Cardiac muscle cell (in vitro differentiated cells and primary cell): Measurements from ENCODE around the gene GATA2. TPM values are rescaled to one million over a fixed set of nuclear protein-coding genes. Genes with fewer than 3 reads are reported as not detected.

ENCODE experiments used
- DNase-seq, 2 donors: peaks; one replicate each; pipeline versions ENCODE4 v3.0.0 to v3.0.0-alpha.2; 2010 to 2017; ENCODE audit warnings: low read depth in 1 of 2, low spot score in 1 of 2
- H3K27ac ChIP-seq: fragments of 200-600 bp; sonication (generic); 2 replicates; pipeline ENCODE4 v1.5.1; 2016
- H3K27me3 ChIP-seq: fragments of 200-600 bp; sonication (generic); 2 replicates; pipeline ENCODE4 v1.6.0; 2016; ENCODE audit warnings: control low read depth
- H3K36me3 ChIP-seq: fragments of 200-600 bp; sonication (generic); 2 replicates; pipeline ENCODE4 v1.5.1; 2016; ENCODE audit warnings: control low read depth
- H3K4me1 ChIP-seq: fragments of 200-600 bp; sonication (generic); 2 replicates; pipeline ENCODE4 v1.8.1; 2017; ENCODE audit warnings: low read depth, mild to moderate bottlenecking, mixed run types
- H3K4me3 ChIP-seq: fragments of 200-600 bp; sonication (generic); 2 replicates; pipeline ENCODE4 v1.5.1; 2016; ENCODE audit warnings: mild to moderate bottlenecking
- H3K9me3 ChIP-seq: fragments of 200-600 bp; sonication (generic); 2 replicates; pipeline ENCODE4 v1.5.1; 2017; ENCODE audit warnings: low read depth, mild to moderate bottlenecking, control low read depth
- polyA plus RNA-seq: library from polyadenylated mRNA; unstranded; fragments of >200 nt; fragmentation: Nextera tagmentation; extraction: Ambion mirVana; gene quantifications from 2 replicates; pipeline ENCODE4 v1.2.1, GENCODE V29; 2016
- total RNA-seq: library from RNA; depleted of rRNA; stranded (reverse); fragments of >200 nt; gene quantifications from 2 replicates; pipeline ENCODE4 v1.2.3, GENCODE V29; 2016
- TF ChIP-seq, protein P1 (sequence below): IDR thresholded peaks from 2 replicates; pipeline ENCODE4 v1.5.1; 2012; ENCODE audit warnings: low read depth, mild to moderate bottlenecking, low read length

The GATA2 gene
- total and polyA plus RNA-seq, 2 experiments from 2014 or later, result 15.2 to 18.3 TPM

DNA sequence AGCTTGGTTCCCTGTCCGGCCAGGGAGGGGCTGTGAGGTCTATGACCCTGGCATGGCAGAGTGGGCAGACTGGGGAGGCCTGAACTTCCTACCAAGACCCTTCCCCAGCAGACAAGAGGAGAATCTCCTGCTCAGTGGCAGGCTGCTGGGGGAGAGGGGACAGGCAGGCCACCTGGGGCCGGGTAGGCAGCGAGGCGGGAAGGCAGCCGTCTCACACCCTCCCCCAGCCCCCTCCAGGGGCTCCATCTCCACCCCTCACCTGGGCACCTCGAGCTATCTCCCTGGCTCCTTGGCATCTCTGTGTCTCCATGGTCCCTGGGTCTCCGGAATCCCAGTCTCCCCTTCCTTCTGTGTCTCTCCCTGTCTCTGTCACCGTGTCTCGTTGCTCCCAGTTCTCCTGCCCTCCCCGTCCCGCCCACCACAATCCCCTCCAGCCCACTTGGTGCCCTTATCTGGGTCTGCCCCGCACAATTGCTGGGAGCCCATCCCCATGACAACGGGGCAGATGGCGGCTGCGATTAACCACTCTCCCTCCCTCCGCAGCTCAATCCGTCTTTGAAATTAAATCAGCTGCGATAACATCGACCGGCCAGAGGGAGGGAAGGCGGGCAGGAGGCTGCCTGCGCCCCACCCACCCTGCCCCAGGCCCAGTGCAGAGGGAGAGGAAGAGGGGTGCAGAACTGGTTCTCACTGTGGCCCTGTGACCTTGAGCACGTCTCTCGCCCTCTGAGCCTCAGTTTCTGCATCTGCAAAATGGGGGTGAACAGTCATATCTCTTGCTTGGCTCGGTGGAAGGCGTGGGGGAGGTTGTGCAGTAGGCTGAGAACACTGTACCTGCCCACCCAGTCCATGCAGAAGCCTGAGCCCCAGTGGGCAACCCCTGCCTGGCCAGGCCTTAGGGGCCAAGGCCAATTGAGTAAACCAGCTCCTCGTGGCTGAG lies 36.0 kb downstream of the GATA2 start:
- TF ChIP-seq, protein P1, sequence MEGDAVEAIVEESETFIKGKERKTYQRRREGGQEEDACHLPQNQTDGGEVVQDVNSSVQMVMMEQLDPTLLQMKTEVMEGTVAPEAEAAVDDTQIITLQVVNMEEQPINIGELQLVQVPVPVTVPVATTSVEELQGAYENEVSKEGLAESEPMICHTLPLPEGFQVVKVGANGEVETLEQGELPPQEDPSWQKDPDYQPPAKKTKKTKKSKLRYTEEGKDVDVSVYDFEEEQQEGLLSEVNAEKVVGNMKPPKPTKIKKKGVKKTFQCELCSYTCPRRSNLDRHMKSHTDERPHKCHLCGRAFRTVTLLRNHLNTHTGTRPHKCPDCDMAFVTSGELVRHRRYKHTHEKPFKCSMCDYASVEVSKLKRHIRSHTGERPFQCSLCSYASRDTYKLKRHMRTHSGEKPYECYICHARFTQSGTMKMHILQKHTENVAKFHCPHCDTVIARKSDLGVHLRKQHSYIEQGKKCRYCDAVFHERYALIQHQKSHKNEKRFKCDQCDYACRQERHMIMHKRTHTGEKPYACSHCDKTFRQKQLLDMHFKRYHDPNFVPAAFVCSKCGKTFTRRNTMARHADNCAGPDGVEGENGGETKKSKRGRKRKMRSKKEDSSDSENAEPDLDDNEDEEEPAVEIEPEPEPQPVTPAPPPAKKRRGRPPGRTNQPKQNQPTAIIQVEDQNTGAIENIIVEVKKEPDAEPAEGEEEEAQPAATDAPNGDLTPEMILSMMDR, result no peak
- no peak for DNase-seq
- no peak overlapping the region for H3K27ac ChIP-seq
- H3K27me3 ChIP-seq, result peaks cover 7% of the 10 kb centered on the region
- H3K9me3 ChIP-seq, result no peaks in the 10 kb centered on the region
- H3K4me3 ChIP-seq, result no peak overlapping the region
- H3K36me3 ChIP-seq, result no peaks in the 10 kb centered on the region
- H3K4me1 ChIP-seq, result no peaks in the 10 kb centered on the region

DNA sequence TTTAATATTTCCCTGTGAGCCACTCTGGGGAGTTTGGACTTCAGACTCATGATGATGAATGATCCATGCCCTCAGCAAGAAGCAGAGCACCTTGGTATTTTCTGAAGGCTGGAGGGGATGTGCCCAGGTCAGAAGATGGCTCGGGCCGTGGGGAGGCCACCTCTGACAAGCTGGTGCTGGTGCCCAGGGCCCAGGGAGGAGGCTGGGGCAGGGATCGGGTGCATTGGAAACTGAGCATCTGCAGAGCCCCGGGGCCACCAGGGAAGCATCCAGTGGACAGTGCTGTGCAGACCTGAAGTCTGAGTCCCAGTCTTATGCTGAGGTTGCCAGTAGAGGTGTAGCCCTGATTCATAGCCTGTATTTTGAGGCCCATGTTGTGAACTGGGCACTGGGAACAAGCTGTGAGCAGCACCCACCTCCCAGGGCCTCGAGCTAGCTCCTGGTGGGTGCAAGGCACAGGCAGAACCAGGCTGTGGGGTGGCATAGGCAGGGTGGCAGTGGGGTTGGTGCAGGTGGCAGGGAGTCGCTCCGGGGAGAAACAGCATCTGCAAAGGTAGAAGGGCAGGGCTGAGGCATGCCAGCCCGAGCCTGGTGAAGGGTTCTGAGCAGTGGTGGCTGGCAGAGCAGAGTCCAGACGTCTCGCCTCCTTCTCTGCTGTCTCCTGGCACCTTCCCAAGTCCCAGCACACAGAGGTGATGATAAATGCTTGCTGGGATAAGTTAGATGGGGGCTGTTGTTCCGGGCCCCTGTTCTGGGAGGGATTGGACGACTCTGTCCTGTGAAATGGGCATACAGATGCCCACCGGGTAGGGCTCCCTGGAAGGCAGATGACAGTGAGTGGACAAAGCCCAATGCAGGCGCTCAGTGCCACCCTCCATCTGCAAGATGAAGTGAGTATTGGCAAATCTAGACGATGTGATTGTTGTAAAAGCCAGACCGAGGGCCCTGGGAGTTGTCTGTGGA lies 36.9 kb downstream of the GATA2 start:
- H3K4me1 ChIP-seq, result no peaks in the 10 kb centered on the region
- H3K27me3 ChIP-seq, result peaks cover 7% of the 10 kb centered on the region
- DNase-seq, result no peak
- H3K9me3 ChIP-seq, result no peaks in the 10 kb centered on the region
- H3K4me3 ChIP-seq, result no peak overlapping the region
- TF ChIP-seq, protein P1, result no peak
- H3K36me3 ChIP-seq, result no peaks in the 10 kb centered on the region
- H3K27ac ChIP-seq, result no peak overlapping the region

DNA sequence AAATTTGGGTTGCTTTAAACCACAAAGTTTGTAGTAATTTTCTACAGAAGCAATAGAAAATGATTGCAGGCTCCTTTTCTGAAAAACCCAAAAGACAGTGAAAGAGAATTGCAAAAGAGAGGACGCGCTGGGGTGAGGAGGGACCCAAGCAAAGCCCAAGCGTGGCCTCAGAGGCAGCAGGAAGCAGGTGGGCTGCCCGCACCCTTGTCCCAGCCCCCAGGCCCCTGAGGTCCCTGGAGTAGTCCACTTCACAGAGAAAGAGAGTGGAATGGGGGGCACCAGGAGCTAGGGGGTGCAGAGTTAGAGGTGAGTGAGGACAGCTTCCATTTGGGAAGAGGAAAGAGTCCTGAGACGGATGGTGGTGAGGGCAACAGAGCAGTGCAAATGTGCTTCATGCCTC lies 37.9 kb downstream of the GATA2 start:
- H3K9me3 ChIP-seq, result no peaks in the 10 kb centered on the region
- no peak overlapping the region for H3K27ac ChIP-seq
- DNase-seq, result no peak
- H3K4me1 ChIP-seq, result no peaks in the 10 kb centered on the region
- H3K27me3 ChIP-seq, result peaks cover 10% of the 10 kb centered on the region
- no peak overlapping the region for H3K4me3 ChIP-seq
- TF ChIP-seq, protein P1, result no peak
- no peaks in the 10 kb centered on the region for H3K36me3 ChIP-seq

DNA sequence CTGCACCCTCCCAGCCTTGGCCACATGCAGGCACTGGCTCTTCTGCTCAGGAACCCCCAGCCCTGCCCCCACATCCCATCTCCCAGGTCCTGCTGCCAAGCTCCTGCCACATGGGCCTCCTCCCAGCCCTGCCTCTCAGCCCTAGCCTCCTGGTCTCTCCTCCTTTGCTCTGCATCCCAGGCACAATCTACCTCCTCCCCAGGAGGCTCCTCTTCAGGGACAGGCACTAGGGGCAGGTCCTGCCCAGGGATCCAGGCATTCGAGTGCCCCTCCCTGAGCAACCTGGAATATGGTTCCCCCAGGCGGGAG lies 38.7 kb downstream of the GATA2 start:
- Histone ChIP-seq H3K9me3 (no peaks in the 10 kb centered on the region), H3K27ac (no peak overlapping the region), H3K27me3 (peaks cover 13% of the 10 kb centered on the region), H3K4me3 (no peak overlapping the region), H3K36me3 (no peaks in the 10 kb centered on the region), H3K4me1 (no peaks in the 10 kb centered on the region)
- no peak for DNase-seq
- TF ChIP-seq, protein P1, result no peak

DNA sequence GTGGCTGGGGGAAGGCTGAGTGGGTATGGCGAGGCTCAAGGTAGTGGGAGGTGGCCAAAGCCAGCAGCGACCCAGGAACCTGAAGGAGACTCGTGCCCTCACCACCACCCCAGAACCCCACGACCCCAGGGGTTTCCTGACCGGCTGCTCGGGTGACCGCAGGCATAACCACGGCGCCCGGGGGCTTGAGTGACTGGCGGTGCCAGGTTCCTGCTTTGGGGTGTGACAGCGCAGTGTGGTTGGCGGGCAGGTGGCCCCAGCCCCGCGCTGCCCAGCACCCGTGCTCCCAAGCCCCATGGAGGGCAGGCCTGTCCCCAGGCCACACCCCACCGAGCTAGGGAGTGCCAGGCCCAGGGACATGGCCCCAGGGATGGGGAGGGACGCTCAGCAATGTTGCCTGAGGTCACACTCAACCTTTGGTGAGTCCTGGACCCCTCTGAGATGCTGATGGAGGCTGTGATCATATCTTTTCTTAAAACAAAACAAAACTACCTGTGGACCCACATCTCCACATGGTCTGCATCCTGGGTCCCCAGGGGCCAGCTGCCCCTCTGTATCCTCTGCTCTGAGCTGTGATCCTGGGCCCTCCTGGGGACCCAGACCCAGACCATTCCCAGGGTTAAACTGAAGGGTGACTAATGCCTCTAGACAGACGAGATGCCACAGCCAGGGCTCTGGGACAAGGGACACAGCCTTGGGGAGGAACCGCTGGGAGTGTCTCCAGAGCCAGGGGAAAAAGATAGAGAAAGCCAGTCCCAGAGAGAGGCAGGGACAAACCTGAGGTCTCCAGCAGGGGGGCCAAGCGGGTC lies 39.3 kb downstream of the GATA2 start:
- peaks cover 13% of the 10 kb centered on the region for H3K27me3 ChIP-seq
- no peaks in the 10 kb centered on the region for H3K36me3 ChIP-seq
- H3K9me3 ChIP-seq, result no peaks in the 10 kb centered on the region
- H3K27ac ChIP-seq, result no peak overlapping the region
- TF ChIP-seq, protein P1, result no peak
- no peak for DNase-seq
- H3K4me3 ChIP-seq, result no peak overlapping the region
- H3K4me1 ChIP-seq, result no peaks in the 10 kb centered on the region
